ENCODE results near the gene RPS29.

DNA sequence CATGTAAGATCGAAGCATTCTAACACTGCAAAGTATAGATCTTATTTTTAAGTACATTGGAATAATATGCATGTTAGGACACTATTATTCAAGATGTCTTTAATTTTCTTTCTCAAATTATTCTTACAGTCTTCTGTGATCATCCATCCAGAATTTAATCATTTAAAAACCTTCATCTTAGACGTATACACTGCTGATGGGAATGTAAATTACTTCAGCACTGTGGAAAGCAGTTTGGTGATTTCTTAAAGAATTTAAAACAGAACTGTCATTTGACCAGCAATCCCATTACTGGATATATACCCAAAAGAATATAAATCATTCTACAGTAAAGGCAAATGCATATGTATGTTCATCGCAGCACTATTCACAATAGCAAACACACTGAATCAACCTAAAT lies 3.2 kb upstream of the RPS29 start:
- TF ChIP-seq, protein P1, sequence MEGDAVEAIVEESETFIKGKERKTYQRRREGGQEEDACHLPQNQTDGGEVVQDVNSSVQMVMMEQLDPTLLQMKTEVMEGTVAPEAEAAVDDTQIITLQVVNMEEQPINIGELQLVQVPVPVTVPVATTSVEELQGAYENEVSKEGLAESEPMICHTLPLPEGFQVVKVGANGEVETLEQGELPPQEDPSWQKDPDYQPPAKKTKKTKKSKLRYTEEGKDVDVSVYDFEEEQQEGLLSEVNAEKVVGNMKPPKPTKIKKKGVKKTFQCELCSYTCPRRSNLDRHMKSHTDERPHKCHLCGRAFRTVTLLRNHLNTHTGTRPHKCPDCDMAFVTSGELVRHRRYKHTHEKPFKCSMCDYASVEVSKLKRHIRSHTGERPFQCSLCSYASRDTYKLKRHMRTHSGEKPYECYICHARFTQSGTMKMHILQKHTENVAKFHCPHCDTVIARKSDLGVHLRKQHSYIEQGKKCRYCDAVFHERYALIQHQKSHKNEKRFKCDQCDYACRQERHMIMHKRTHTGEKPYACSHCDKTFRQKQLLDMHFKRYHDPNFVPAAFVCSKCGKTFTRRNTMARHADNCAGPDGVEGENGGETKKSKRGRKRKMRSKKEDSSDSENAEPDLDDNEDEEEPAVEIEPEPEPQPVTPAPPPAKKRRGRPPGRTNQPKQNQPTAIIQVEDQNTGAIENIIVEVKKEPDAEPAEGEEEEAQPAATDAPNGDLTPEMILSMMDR (IDR thresholded peaks at IDR 0.05) = no peak
- no peak for TF ChIP-seq POLR2A (IDR thresholded peaks at IDR 0.05)

Data from thyroid gland (tissue), 4 donors.